A549 treated with Mapracorat at 1 μM for 4 hours (cell line): ENCODE results near the gene APCDD1. TPM values are rescaled to one million over a fixed set of nuclear protein-coding genes. Genes with fewer than 3 reads are reported as not detected.

ENCODE experiments used
- total RNA-seq: library from RNA; stranded (reverse); fragments of 200-300 nt; extraction: Qiagen RNA extraction; gene quantifications from 5 replicates; pipeline ENCODE4 v1.2.3, GENCODE V29; 2022

APCDD1 gene
- total RNA-seq = not detected in 5 replicates

GRCh38 chr18:10453806-10454680, at the start of gene APCDD1:
APCDD1 (plus strand) TSS chr18:10454635; CDS start chr18:10454982, 347 bp downstream.

GRCh38 chr18:10525697-10526560, 71.5 kb downstream of the APCDD1 start, which contains the start of gene NAPG:
NAPG (plus strand) TSS chr18:10526027; CDS start chr18:10526103, 76 bp downstream.

Other genes with a start within 250 kb of the APCDD1 start
- gene NAPG, start 71.4 kb downstream of the APCDD1 start, total RNA-seq = 8.8 to 11.7 TPM (median 10.7 TPM) in 5 replicates